PFSK-1 (cell line): ENCODE measurements around the gene PRKN.

Experiments used
- FOXP2 ChIP-seq: optimal IDR thresholded peaks from 2 replicates; pipeline ENCODE3; 2011; ENCODE audit warnings: borderline replicate concordance, control low read depth, inconsistent platforms; ENCODE audit not compliant: insufficient read depth; ENCODE audit errors: extremely low read length, extremely low read depth
- POLR2AphosphoS5 ChIP-seq: IDR thresholded peaks from 2 replicates; pipeline ENCODE4 v1.6.1; 2012; ENCODE audit warnings: low read depth, mild to moderate bottlenecking, control low read depth, low read length, moderate library complexity
- REST ChIP-seq, 2 experiments: IDR thresholded peaks; 2 replicates each; pipeline versions ENCODE4 v1.6.1 to v1.8.0; 2011 to 2012; ENCODE audit warnings: low read depth in 2 of 2, low read length in 2 of 2, control low read depth in 1 of 2, inconsistent platforms in 1 of 2, mild to moderate bottlenecking in 1 of 2, moderate library complexity in 1 of 2; ENCODE audit not compliant: insufficient read depth in 1 of 2
- SIN3A ChIP-seq: IDR thresholded peaks from 2 replicates; pipeline ENCODE4 v1.6.1; 2012; ENCODE audit warnings: mild to moderate bottlenecking, low read length, moderate library complexity, borderline replicate concordance; ENCODE audit not compliant: insufficient read depth
- TAF1 ChIP-seq: IDR thresholded peaks from 2 replicates; pipeline ENCODE4 v1.6.1; 2012; ENCODE audit warnings: low read length, control low read depth, borderline replicate concordance; ENCODE audit not compliant: insufficient read depth

Gene PRKN

GRCh38 chr6:161908872-161909271 lies 818.7 kb downstream of the PRKN start:
- TF ChIP-seq FOXP2 (no peak), SIN3A (no peak), POLR2AphosphoS5 (no peak), REST (IDR thresholded peaks at IDR 0.05; ENCODE audit: insufficient read depth in 1 of 2, low read depth in 2 of 2, low read length in 2 of 2) (no peak)

GRCh38 chr6:161906571-161906970 lies 821.0 kb downstream of the PRKN start:
- TF ChIP-seq FOXP2 (no peak), REST (IDR thresholded peaks at IDR 0.05; ENCODE audit: insufficient read depth in 1 of 2, low read depth in 2 of 2, low read length in 2 of 2) (no peak), SIN3A (no peak), POLR2AphosphoS5 (no peak), TAF1 (no peak)

GRCh38 chr6:161903584-161904212 lies 823.9 kb downstream of the PRKN start:
- TF ChIP-seq REST (IDR thresholded peaks at IDR 0.05; ENCODE audit: insufficient read depth in 1 of 2, low read depth in 2 of 2, low read length in 2 of 2) (no peak), POLR2AphosphoS5 (no peak), TAF1 (no peak), SIN3A (no peak), FOXP2 (no peak)

- TF ChIP-seq FOXP2 (no peak), TAF1 (no peak), SIN3A (no peak), POLR2AphosphoS5 (no peak), REST (IDR thresholded peaks at IDR 0.05; ENCODE audit: insufficient read depth in 1 of 2, low read depth in 2 of 2, low read length in 2 of 2) (no peak)
These were observed 825.7 kb downstream of the PRKN start for GRCh38 chr6:161901740-161902426.
